Measurements from ENCODE around the gene ST6GAL1. TPM values are rescaled to one million over a fixed set of nuclear protein-coding genes. Genes with fewer than 3 reads are reported as not detected.

ST6GAL1 gene
- total and polyA plus RNA-seq, 10 of the 15 experiments (the other 5 are each of a cell fraction or from before 2014, with no cell fraction given) = 74.2 to 248 (median 149) TPM

DNA sequence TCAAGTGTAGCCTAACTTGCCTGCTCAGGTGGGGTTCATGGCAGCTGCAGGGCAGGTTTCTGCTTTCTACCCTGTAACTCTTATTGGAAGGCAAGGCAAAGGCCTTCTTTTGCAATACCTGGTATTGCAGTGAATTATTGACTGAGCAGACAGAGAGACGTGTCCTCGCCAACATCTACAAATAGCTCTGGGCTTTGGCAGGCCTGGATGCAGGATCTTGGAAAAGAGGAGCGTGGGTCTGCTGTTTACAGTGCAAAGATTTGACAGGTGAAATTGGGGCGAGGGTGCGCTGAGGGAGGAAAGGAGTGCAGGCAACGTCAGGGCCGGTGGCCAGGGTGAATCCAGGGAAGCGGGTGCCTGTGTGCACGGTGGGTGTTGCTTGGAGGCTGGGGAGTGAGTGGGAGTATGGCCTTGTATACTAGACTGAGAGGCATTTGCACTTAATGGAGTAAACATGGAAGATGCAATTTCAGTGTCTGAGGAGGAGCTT lies 44.5 kb downstream of the ST6GAL1 start:
- RAD21 ChIA-PET (ENCODE audit: unreplicated experiment) = no interaction called here
- DNase-seq (ENCODE audit: low read depth, low spot score) (no peak), FAIRE-seq (no peak), ATAC-seq (no peak)
- no peaks in the 10 kb centered on the region for H3K27me3 ChIP-seq (replicated peaks in 1 of 2; ENCODE audit: control insufficient read depth in 2 of 2, insufficient read depth in 2 of 2, low read length in 1 of 2)
- CTCF ChIA-PET = no interaction called here
- no peaks in the 10 kb centered on the region for H3K79me2 ChIP-seq (ENCODE audit: control insufficient read depth, insufficient read depth, low read length)
- H3K36me3 ChIP-seq (ENCODE audit: control insufficient read depth in 2 of 2, insufficient read depth in 2 of 2, low read length in 1 of 2) = peaks cover 4 to 31% of the 10 kb centered on the region in 2 experiments
- POLR2A ChIA-PET = interaction anchor here (0.6 kb wide), 1 partner anchor 21 kb away, joined by 4 read pairs; no protein-coding TSS in a partner anchor
- H3K4me2 ChIP-seq (ENCODE audit: control insufficient read depth, insufficient read depth) = no peak overlapping the region
- H3K4me3 ChIP-seq = no peak overlapping the region
- H2AFZ ChIP-seq (ENCODE audit: control insufficient read depth, low read depth, low read length) = no peak overlapping the region
- no TSS peak for BruUV-seq (replicated peaks)
- H3K9me3 ChIP-seq (replicated peaks; ENCODE audit: control insufficient read depth, insufficient read depth, low read length) = no peaks in the 10 kb centered on the region
- SMC1A ChIA-PET (ENCODE audit: uncharacterized antibody, unreplicated experiment) = interaction anchor here (0.6 to 1.0 kb wide), 2 partner anchors 8 to 29 kb away, joined by 3 to 4 read pairs; no protein-coding TSS in a partner anchor
- in situ Hi-C loops (cut with MboI) = no loop called here
- intact Hi-C loops (cut with micrococcal nuclease; ENCODE audit: unreplicated experiment) = no loop called here
- H4K20me1 ChIP-seq (ENCODE audit: control insufficient read depth, insufficient read depth) = no peaks in the 10 kb centered on the region
- TF ChIP-seq KDM1A (IDR thresholded peaks at IDR 0.05; ENCODE audit: borderline replicate concordance) = no peak
- TF ChIP-seq BMI1 (IDR thresholded peaks at IDR 0.05; ENCODE audit: borderline replicate concordance) = no peak
- TF ChIP-seq SREBF2 (IDR thresholded peaks at IDR 0.05; ENCODE audit: low read length) = no peak
- no peak for TF ChIP-seq LARP7 (IDR thresholded peaks at IDR 0.05)
- TF ChIP-seq RAD51 (IDR thresholded peaks at IDR 0.05) = no peak
- TF ChIP-seq MTA2 (IDR thresholded peaks at IDR 0.05; ENCODE audit: low read depth) = no peak
- TF ChIP-seq, protein P1, sequence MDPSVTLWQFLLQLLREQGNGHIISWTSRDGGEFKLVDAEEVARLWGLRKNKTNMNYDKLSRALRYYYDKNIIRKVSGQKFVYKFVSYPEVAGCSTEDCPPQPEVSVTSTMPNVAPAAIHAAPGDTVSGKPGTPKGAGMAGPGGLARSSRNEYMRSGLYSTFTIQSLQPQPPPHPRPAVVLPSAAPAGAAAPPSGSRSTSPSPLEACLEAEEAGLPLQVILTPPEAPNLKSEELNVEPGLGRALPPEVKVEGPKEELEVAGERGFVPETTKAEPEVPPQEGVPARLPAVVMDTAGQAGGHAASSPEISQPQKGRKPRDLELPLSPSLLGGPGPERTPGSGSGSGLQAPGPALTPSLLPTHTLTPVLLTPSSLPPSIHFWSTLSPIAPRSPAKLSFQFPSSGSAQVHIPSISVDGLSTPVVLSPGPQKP (IDR thresholded peaks at IDR 0.05; ENCODE audit: low read depth, low read length) = no peak
- no peak for TF ChIP-seq MEF2A (IDR thresholded peaks at IDR 0.05; ENCODE audit: insufficient read depth, low read depth, low read length)
- TF ChIP-seq EZH2 (IDR thresholded peaks at IDR 0.05; ENCODE audit: borderline replicate concordance, control insufficient read depth, low read depth, low read length) = no peak
- no peak for TF ChIP-seq NBN (IDR thresholded peaks at IDR 0.05)
- TF ChIP-seq CHD2 (IDR thresholded peaks at IDR 0.05; ENCODE audit: borderline replicate concordance, low read depth, low read length) = no peak
- no peak for TF ChIP-seq TBL1XR1 (IDR thresholded peaks at IDR 0.05; ENCODE audit: low read depth, low read length)
- no peak for TF ChIP-seq BACH1 (IDR thresholded peaks at IDR 0.05; ENCODE audit: borderline replicate concordance)
- TF ChIP-seq, protein P2, sequence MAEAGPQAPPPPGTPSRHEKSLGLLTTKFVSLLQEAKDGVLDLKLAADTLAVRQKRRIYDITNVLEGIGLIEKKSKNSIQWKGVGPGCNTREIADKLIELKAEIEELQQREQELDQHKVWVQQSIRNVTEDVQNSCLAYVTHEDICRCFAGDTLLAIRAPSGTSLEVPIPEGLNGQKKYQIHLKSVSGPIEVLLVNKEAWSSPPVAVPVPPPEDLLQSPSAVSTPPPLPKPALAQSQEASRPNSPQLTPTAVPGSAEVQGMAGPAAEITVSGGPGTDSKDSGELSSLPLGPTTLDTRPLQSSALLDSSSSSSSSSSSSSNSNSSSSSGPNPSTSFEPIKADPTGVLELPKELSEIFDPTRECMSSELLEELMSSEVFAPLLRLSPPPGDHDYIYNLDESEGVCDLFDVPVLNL (IDR thresholded peaks at IDR 0.05; ENCODE audit: low read depth, low read length) = no peak
- TF ChIP-seq CBFB (IDR thresholded peaks at IDR 0.05; ENCODE audit: low read depth) = no peak
- TF ChIP-seq NR2F1 (conservative IDR thresholded peaks at IDR 0.05) = no peak
- no peak for TF ChIP-seq ZNF207 (IDR thresholded peaks at IDR 0.05; ENCODE audit: borderline replicate concordance)
- TF ChIP-seq CREB1 (IDR thresholded peaks at IDR 0.05; ENCODE audit: low read depth) = no peak
- no peak for TF ChIP-seq IKZF1 (conservative IDR thresholded peaks at IDR 0.05)
- H3K4me1 ChIP-seq (ENCODE audit: control insufficient read depth, insufficient read depth, low read length) = peaks cover 6% of the 10 kb centered on the region
- 97% methylated on average over 9 of the region's 9 CpGs for WGBS (ENCODE audit: insufficient coverage, insufficient replicate concordance, low lambda C conversion rate, missing lambda C conversion rate)
- no peak overlapping the region for H3K27ac ChIP-seq (ENCODE audit: control insufficient read depth, insufficient read depth)
- H3K9ac ChIP-seq (ENCODE audit: control insufficient read depth, insufficient read depth, low read length) = no peak overlapping the region

Measured in GM12878 (cell line).